Fibroblast of skin of abdomen (primary cell): ENCODE results near the gene TDG.
A peak's percentile ranks its signal among the peaks of the same experiment; 100 is the strongest.
"Not testable (repeated sequence)": the region's sequence is repeated elsewhere in the genome, so short reads cannot be mapped to it uniquely, and the experiment has no call there.

Experiments
- DNase-seq: peaks from one replicate; pipeline ENCODE4 v3.0.0-alpha.2; 2013

Gene TDG

DNA sequence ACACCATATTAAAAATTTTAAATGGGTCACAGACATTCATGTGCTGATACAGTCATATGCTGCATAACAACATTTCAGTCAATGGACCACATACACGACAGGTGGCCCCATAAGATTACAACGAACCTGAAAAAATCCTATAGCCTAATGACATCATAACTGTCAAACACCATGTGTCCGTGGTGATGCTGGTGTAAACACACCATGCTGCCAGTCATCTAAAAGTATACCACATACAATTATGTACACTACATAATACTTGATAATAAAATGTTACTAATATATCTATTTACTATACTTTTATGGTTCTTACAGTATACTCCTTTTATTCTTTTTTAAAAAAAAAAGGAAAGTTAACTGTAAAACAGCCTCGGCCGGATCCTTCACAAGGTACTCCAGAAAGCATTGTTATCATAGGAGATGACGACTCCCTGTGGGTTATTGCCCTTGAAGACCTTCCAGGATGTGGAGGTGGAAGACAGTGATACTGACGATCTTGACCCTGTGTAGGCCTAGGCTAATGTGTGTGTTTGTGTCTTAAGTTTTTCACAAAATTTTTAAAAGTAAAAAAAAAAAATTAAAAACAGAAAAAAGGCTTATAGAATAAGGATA is 5.0 kb upstream of the TDG start:
- no peak for DNase-seq

DNA sequence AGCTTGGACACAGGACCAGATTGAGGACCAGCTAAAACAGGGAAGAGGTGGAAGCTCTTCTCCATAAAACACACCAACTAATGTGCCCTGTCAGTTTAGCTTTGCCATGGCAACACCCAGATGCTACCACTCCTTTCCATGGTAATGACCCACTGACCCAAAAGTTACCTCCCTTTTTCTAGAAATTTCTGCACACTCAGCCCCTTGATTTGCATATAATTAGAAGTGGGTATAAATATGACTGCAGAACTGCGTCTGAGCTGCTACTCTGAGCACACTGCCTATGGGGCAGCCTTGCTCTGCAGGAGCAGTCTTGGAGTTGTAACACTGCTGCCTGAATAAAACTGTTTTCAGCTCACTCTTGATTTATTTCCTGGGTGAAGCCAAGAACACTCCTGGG is 3.2 kb upstream of the TDG start:
- no peak for DNase-seq

DNA sequence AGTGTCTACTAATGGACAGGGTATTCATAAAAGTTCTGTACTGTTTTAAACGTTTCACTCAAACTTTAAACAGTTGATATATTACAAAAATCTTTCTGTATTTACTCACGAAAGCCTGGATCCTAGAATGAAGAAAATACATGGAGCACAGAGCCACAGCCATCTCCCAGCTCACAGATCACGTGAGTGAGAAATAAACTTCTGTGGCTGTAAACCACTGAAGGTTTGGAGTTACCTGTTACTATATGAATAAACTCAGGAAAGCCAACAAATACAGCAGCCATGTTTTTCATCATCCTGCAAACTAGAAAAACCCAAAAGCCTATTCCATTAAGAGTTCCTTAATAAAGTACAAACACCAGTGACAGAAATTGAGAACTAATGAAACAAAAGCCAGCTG is 867 bp upstream of the TDG start:
- no peak for DNase-seq

DNA sequence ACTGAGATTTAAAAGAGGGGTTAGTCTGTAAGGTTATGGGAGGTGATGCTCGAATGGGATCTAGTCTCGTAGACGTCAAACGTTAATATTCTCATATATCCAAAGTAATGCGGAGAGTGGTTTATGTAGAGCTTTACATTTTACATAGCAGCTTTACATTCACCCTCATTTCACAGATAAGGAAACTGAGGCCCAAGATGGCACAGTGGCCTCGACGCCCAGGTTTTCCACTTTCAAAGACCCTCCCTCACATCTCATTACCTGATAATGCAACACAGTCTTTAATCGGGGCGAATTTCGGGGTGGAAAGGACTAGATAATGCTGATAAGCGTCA is 450 bp upstream of the TDG start:
- DNase-seq: no peak

DNA sequence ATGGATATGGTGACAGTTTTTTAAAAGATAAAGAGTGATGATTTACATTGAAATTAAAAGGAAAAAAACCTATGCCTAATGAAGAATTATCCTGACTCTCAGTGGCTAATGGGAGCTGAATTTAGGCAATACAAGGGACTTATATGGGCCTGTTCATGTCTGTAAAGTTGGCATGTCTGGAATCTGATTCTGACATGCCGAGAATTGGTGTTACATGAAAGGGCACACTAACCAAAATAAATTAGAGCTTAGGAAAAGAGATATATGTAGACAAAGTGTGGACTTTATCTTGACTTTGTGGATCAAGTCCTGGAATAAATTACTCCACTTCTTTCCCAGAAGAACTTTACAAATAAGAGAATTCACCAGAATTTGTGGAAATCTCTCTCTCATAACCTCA is 1.1 kb downstream of the TDG start:
- DNase-seq: peak; percentile 40

DNA sequence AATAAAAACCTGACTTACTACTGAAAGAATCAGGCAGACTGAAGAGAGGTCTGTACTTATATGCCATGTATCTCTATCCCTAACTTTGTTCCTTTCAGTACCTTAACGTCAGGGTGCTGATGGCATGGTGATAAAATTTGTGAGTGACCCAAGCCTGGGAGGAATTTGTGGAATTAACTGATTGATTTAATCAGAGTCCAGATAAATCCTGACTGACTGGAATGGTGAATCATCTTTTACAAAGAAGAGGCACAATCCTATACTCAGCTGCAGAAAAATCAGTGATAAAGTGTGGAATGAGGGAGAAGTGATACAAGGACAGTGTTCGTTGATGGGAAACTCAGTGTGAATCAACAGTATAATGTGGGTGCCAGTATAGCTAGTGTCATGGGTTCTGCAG is 3.7 kb downstream of the TDG start:
- DNase-seq: peak; percentile 70

DNA sequence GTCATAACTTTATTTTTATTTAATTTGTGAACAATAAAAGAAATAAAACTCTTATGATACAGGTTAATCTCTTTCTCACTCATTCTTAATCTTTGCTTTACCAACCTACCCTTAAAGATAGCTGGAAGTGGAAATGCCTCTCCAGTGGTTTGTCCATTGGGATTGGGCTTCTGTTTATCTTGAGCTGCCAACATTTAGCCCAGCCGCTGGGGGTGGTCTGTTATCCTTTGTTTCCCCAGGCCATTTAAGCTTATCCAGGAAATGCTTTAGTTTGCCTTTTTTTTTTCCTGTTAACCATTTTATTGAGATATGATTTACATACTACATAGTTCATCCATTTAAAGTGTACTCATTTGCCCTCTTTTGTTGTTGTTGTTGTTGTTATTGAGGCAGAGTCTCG is 8.2 kb downstream of the TDG start:
- no peak for DNase-seq

DNA sequence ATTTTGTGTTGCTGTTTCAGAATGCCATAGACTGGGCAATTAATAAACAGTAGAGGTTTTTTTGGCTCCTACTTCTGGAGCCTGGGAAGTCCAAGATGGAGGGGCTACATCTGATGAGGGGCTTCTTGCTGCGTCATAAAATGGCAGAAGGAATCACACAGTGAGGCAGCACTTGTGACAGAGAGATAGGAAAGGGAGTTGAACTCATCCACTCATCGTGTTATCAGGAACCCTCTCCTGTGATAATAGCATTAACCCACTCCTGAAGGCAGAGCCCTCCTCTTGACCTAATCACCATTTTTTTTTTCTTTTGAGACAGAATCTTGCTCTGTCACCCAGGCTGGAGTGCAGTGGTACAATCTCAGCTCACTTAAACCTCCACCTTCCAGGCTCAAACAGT is 9.7 kb downstream of the TDG start:
- DNase-seq: no peak

DNA sequence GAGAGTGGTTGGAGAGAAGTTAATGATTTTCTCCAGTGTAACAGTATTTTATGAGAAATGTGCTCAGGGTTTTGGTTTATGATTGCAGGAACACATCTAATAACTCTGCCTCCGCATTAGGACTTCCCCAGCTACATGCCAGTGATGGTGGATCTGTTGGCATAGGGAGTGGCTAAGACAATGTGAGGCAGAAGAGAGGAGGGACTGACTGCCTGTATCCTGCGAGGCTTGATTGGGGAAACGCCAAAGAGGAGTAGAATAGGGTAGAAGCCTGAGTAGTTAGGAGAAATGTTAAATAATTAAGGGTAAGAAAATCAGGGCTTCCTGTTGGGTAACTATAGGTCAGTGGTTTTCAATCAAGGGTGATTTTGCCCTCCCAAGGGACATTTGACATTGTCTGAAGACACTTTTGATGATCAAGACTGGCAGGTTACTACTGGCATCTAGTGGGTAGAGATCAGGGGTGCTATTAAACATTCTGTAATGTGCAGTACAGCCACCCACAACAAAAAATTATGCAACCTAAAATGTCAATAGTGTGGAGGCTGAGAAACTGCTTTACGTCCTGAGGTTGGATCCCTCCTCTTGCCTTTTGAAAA is 12.8 kb downstream of the TDG start:
- DNase-seq: no peak

DNA sequence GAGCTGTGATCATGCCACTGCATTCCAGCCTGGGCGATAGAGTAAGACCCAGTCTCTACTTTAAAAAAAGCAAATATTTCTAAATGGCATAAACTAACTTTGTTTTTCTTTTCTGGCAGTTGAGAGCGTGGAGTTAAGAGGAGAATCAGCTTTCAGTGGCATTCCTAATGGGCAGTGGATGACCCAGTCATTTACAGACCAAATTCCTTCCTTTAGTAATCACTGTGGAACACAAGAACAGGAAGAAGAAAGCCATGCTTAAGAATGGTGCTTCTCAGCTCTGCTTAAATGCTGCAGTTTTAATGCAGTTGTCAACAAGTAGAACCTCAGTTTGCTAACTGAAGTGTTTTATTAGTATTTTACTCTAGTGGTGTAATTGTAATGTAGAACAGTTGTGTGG is 21.2 kb downstream of the TDG start:
- DNase-seq: peak; percentile 31

DNA sequence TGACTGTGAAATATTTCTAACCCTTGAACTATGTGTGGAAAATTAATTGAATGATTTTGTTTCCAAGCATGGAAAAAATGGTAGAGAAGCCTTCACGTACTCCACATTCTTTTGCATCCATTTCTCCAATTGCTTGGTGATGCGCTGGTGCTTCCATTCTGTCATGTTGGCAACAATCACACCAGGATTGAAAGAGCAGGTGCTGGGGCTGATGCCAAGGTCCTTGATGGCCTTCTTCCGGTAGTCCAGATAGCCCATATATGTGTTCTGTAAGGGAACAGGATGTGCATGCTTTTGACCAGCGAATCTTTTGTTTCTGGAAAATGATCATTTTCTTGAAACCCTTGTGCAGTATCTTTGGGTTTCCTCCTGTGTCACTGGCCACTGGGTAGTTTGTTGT is 28.6 kb downstream of the TDG start:
- DNase-seq: no peak

DNA sequence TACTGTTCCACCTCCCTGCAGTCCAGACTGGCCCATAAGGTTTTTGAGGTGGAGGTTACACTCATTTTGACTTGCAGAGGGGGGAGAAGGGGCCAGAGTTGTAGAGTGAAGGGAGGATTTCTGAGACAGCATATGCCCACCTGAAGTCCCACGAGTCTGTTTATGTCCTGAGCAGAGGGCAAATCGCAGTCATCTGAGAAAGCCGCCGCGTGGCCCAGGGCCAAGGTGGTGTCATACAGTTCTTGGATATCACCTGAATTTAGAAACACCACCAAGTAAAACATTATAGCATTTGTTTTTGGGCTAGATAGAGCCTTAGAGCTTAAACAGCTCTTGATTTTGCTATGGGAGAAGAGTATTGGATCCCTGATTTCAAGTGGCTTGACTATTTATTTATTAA is 30.9 kb downstream of the TDG start:
- no peak for DNase-seq

DNA sequence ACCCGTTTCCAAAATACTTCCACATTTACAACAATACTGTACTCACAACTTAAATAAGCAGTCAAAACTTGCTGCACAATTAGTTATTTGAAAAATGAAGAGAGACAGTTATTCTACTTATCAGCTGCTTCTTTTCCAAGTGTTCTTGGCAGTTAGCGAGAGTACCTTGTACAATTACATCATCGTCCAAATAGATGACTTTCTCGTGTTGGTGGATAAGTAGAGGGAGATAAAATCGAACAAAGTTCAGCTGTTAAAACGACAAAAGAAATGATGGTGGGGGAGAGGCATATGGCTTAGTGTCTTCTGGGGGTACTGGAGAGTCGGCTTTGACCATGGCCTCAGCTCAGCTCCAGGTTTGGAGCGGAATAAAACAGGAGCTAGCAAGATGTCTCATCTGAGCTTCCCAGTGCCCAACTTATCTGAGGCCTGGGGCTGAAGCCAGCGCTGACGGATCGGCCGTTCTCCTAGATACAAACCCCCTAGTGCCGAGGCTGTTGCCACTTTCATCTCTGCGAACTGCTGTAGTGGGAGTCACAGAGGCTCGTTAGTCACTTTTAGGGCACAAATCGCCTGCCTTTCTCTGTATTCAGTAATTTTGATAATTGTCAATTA is 31.7 kb downstream of the TDG start:
- no peak for DNase-seq

DNA sequence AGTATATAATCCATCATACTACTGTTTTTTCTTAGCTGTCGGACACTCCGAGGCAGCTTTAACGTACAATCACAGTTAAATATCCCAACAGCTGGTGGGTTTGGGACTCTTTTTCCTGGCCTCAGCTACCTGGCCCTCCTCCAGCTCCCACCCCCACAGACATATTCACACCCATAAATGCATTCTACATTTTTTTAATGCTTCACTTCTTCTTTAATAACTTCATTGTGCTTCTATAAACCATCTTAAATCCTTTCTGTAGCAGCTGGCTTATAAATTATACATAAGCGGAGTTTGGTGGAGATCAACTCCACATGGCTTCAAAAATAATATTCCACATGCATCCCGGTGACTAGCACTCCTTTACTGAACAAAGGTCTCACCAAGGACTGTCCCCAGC is 33.3 kb downstream of the TDG start:
- DNase-seq: no peak

DNA sequence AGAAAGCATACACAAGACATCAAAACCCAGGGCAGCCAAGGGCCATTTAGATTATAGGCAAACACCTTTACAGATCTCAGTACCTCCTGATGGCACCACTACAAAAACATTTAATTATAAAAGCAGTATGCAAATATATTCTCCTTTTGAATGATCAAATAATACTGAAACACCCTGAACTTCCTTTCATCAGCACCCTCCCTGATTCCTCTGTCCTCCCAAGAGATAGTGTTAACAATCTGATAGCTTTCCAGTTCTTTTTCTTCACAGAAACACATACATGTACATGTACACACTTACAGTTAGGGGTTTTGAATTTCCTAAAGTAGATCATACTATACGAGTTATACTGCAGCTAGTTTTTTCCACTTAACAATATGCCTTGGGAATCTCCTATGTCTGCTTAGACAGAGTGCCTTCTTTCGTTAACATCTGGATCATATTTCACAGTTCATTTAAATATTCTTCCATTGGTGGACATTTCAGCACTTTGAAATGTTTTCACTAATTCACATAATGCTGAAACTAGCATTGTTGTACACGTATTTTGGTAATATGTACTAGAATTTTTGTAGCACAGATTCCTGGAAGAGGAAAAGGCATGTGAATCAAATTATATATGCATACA is 35.2 kb downstream of the TDG start:
- DNase-seq: peak; percentile 45

DNA sequence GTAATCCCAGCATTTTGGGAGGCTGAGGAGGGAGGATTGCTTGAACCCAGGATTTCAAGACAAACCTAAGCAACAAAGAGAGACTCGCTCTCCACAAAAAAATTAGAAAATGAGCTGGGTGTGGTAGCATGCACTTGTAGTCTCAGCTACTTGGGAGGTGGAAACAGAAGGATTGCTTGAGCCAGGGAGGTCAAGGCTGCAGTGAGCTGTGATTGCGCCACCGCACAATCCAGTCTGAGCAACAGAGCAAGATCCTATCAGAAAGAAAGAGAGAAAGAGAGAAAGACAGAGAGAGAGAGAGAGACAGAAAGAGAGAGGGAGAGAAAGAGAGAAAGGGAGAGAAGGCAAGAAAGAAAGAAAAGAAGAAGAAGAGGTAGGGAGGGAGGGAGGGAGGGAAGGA is 37.0 kb downstream of the TDG start:
- DNase-seq: no peak

DNA sequence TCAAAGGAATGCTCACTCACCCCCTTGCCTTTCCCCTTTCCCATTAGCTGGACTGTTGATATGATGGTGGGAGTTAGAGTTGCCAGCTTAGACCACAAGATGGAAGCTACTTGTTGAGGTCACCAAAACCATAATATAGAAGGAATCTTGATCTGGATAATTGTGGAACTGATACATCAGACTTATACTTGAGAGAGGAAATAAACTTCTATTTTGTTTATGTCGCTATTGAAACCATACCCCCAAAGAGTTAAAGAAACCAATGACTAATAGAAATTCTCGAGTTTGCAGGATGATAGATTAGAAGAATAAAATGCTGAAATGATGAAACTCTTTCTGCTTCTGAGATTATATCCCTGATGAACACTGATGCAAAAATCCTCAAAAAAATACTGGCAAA is 37.9 kb downstream of the TDG start:
- DNase-seq: peak; percentile 41

DNA sequence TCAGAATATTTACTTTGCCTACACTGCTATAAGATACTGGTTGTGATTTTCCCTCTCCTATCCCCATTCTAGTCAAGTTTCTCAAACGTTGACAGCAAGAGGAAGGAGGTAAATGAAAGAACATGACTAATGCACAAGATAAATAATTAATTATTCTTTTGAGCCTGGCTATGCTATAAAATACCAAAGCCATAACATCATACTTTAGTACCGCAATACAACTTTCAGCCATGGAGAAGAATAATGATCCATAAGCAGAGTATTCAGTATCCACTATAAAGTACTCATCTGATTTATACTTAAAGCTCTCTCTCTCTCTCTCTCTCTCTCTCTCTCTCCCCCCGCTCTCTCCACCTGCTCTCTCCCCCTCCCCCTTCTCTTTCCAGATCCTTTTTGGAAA is 41.3 kb downstream of the TDG start:
- peak; percentile 85 for DNase-seq

DNA sequence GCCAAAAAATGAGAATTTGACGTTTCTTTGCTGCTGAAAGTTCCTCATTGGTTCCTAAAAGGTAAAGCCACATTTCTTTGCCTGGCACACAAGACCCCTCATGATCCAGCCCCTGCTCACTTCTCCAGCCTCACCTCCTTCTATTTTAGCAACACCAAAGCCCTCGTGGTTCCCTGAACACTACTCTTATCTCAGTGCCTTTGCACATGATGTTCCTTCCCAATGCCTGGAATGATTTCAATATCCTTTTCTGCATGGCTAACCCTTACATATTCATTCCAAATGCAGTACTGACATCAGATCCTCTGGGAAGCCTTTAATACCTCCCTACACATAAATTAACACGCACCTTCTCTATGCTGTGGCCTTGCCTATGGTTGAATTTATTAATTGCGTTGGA is 44.4 kb downstream of the TDG start:
- DNase-seq: no peak

DNA sequence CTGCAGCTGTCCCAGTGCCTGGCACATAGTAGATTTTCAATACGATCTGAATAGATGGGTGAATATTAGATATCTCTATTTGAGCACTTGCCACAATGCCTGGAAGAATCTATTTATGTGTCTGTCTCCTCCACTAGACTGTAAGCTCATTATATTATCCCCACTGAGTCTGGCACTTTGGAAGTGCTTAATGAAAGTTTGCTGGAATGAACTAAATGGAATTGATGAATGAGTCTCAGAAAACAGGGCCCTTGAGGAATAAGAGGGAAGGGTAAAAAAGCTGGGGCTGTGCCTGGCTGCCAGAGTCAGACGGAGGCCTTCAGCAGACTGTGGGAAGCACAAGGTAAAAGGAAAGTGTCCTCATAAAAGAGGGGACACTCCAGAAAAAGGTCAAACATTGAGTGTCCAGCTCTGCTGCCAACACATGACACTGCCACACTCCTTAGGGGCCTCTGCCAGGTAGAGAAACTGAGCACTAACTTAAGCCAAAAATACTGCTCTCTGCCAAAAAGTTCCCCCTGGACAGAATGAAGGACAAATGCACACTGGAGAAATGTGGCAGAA is 45.0 kb downstream of the TDG start:
- no peak for DNase-seq

DNA sequence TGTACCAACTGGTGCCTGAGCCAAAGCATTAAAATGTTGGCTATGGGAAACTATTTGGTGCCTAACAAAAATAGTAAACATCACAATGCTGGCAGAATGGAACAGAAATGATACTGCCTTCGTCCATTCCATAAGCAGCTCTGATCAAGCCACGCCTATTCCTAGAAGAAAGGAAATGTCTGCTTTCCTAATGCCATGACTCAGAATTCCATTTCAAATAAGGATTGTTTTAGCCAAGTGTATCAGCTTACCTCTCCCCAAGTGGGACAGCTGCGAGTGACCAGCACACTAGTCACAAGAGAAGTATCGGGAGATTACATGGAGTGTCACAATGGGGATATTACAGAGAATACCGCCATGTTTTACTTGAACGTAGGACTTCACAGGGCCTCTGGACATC is 45.6 kb downstream of the TDG start:
- peak; percentile 86 for DNase-seq

DNA sequence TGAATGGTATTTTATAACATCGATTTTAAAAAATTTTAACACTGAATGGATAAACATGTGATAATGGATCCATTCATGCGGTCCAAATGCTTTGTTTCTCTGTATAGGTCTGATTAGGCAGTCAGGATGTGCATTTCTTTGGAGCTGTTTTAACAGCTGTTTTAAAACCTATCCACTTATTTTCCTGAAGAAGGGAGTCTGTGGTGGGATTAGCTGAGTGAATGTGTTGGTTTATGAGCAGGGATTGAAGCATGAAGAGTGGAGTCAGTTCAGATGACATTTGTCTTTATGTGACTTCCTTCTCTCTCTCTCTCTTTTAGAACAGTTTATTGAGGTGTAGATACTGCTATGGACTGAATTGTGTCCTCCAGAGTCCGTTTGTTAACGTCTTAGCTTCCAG is 46.7 kb downstream of the TDG start:
- DNase-seq: no peak

DNA sequence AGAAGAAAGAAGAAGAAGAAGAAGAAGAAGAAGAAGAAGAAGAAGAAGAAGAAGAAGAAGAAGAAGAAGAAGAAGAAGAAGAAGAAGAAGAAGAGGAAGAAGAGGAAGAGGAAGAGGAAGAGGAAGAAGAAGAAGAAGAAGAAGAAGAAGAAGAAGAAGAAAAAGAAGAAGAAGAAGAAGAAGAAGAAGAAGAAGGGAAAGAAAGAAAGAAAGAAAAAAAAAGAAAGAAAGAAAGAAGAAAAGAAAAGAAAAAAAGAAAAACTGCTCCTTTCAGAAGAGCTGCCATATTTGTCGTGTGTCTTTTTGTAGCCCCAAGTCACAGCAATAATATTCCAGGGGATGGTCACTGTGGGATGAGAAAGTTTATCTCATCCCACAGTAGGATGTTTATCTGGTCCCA is 56.2 kb downstream of the TDG start:
- DNase-seq: not testable (repeated sequence)

DNA sequence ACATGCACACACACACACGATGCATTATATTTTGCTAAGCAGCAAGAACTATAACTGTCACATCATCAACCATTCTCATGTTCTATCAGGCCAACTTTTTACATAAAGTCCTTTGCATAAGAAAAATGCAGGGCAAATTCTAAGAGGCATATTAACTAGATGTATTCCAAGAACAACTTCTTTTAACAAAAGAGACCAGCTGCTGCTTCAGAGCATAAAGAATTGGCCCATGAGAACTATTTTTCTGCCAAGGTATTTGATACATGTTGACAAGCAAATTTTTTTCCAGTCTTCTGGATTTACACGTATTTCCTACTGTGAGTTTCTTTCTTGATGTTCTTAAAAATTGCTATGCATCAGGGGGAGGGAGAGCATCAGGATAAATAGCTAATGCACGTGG is 57.1 kb downstream of the TDG start:
- DNase-seq: no peak
